Measurements from ENCODE around the gene ZNG1A. TPM values are rescaled to one million over a fixed set of nuclear protein-coding genes. Genes with fewer than 3 reads are reported as not detected.
"Not testable (repeated sequence)": the region's sequence is repeated elsewhere in the genome, so short reads cannot be mapped to it uniquely, and the experiment has no call there.

ZNG1A gene
- total RNA-seq: 17.7 and 23.4 TPM in 2 replicates
- 25.6 and 32.3 TPM in 2 replicates for polyA plus RNA-seq
- polyA plus RNA-seq (2012): 23.4 and 23.8 TPM in 2 replicates
- polyA minus RNA-seq (ENCODE audit: low replicate concordance): 1.1 and 1.5 TPM in 2 replicates

DNA sequence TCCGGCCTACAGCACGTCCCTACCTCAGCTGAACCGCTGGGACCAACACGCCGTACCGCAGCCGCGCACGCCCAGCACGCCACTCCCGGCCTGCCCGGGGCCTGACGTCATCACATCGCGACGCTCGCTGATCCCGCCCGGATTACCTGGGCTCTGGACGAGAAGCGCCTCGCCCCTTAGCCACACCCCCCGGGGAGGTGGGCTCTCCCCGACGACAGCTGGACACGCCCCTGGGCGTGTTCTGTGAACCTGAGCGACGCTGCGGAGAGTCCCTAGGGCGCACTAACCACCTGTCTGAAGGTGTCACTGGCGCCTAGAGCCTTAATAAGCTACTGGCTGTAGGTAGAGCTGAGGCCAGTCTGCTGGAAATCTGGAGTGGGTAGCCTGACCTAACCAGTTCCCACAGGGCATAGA lies at the start of gene ZNG1A:
Gene ZNG1A, minus strand, starts transcription at position 87 of the 414 bp plus-strand sequence. CDS start 87 bp downstream, outside the sequence.
- H3K36me3 ChIP-seq (ENCODE audit: control insufficient read depth, insufficient read depth, low read length); H3K27me3 ChIP-seq (ENCODE audit: control insufficient read depth, insufficient read depth, low read length); H3K9me3 ChIP-seq (ENCODE audit: control insufficient read depth, insufficient read depth, low read depth, low read length); H3K4me1 ChIP-seq (ENCODE audit: control insufficient read depth, extremely low read depth, insufficient read depth, low read length); H3K79me2 ChIP-seq (ENCODE audit: control insufficient read depth, insufficient read depth, low read length); H3K27ac ChIP-seq (ENCODE audit: insufficient read depth, low read length); H4K20me1 ChIP-seq (ENCODE audit: control insufficient read depth, extremely low read depth, insufficient read depth, low read length): not testable (repeated sequence)
- peak within 1 kb of the TSS; percentile 74 for H2AFZ ChIP-seq (ENCODE audit: low read length)
- H3K9ac ChIP-seq (ENCODE audit: insufficient read depth, low read length): peak within 1 kb of the TSS; percentile 7
- peak within 1 kb of the TSS; percentile 26 to 76 (median 52) for H3K4me3 ChIP-seq (replicated peaks in 1 of 4; ENCODE audit: control extremely low read depth in 1 of 4, insufficient read depth in 1 of 4, low read depth in 3 of 4, low read length in 4 of 4)
- peak within 1 kb of the TSS; percentile 71 for H3K4me2 ChIP-seq (ENCODE audit: extremely low read depth, insufficient read depth, low read length)
- DNase-seq (ENCODE audit: low read depth in 2 of 2): peak; percentile 50 to 68

DNA sequence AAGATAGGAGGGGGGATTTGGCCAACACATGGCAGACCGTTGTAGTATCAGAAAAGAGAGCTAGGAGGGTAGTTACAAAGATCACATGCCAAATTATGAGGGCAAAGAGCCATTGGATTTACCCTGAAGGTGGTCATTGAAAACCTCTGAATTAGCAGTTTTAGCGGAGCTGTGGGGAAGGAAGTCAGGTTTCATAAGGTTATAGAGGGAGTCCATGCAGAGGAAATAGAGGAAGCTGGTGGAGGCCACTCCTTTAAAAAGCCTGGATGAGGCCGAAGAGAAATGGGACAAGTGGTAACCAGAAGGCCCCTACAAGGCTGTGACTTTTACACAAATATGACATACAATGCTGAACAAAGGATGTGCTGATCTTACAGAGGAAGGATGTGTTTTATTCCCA lies 49.0 kb upstream of the ZNG1A start:
- Histone ChIP-seq H3K36me3 (ENCODE audit: control insufficient read depth, insufficient read depth, low read length) (no peaks in the 10 kb centered on the region), H2AFZ (ENCODE audit: low read length) (no peak overlapping the region), H3K4me2 (ENCODE audit: extremely low read depth, insufficient read depth, low read length) (no peak overlapping the region), H3K9me3 (ENCODE audit: control insufficient read depth, insufficient read depth, low read depth, low read length) (no peaks in the 10 kb centered on the region), H3K27me3 (ENCODE audit: control insufficient read depth, insufficient read depth, low read length) (no peaks in the 10 kb centered on the region), H4K20me1 (ENCODE audit: control insufficient read depth, extremely low read depth, insufficient read depth, low read length) (no peaks in the 10 kb centered on the region), H3K9ac (ENCODE audit: insufficient read depth, low read length) (no peak overlapping the region), H3K27ac (ENCODE audit: insufficient read depth, low read length) (no peak overlapping the region), H3K79me2 (ENCODE audit: control insufficient read depth, insufficient read depth, low read length) (no peaks in the 10 kb centered on the region), H3K4me1 (ENCODE audit: control insufficient read depth, extremely low read depth, insufficient read depth, low read length) (no peaks in the 10 kb centered on the region), H3K4me3 (replicated peaks in 1 of 4; ENCODE audit: control extremely low read depth in 1 of 4, insufficient read depth in 1 of 4, low read depth in 3 of 4, low read length in 4 of 4) (no peak overlapping the region)
- DNase-seq (ENCODE audit: low read depth in 2 of 2): no peak
- TF ChIP-seq, protein P1, sequence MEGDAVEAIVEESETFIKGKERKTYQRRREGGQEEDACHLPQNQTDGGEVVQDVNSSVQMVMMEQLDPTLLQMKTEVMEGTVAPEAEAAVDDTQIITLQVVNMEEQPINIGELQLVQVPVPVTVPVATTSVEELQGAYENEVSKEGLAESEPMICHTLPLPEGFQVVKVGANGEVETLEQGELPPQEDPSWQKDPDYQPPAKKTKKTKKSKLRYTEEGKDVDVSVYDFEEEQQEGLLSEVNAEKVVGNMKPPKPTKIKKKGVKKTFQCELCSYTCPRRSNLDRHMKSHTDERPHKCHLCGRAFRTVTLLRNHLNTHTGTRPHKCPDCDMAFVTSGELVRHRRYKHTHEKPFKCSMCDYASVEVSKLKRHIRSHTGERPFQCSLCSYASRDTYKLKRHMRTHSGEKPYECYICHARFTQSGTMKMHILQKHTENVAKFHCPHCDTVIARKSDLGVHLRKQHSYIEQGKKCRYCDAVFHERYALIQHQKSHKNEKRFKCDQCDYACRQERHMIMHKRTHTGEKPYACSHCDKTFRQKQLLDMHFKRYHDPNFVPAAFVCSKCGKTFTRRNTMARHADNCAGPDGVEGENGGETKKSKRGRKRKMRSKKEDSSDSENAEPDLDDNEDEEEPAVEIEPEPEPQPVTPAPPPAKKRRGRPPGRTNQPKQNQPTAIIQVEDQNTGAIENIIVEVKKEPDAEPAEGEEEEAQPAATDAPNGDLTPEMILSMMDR (conservative IDR thresholded peaks at IDR 0.05 in 1 of 2, IDR thresholded peaks at IDR 0.05 in 1 of 2; ENCODE audit: low read depth in 1 of 2, low read length in 2 of 2): no peak

DNA sequence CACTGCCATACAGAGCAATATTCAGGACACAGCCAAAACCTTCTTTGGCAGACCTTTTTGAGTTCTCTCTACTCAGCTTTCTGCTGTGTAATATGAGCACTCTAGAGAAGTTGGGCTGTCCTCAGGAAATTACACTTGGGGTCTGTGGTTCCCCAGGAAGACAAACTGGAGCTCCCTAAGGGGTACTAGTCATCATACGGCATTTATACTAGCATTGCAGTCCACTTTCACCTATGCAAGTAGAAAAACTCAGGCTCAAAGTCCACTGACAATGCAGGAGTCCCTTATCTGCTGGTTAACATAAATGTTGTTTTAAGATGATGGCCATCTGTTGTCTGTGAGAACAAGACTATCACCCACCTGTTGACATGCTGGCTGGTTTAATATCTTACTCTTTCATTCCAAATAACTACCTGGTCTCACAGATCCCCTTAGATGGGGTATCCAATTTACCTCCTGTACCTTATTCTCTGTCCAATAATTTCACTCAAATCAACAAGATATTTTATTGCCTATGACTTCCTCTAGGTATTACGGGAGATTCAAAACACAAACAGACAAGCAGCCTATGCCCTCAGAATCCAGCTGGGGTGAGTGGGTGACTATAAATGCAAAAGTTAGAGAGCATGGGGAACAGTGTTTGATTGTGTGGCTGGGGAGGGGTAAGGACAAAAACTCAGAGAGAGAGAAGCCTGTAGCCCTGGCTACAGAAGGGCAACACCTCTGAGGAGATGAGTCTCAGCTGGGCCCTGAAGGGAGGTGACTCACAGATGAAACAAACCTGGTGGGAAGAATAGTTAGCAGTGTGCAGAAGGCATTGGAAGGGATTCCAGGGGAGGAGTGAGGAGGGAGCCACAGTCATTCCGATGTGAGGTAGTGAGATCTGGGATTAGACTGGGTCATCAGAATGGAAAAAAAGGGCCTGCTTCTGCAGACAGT lies 46.0 kb upstream of the ZNG1A start:
- Histone ChIP-seq H3K9me3 (ENCODE audit: control insufficient read depth, insufficient read depth, low read depth, low read length) (no peaks in the 10 kb centered on the region), H3K27ac (ENCODE audit: insufficient read depth, low read length) (no peak overlapping the region), H3K9ac (ENCODE audit: insufficient read depth, low read length) (no peak overlapping the region), H3K79me2 (ENCODE audit: control insufficient read depth, insufficient read depth, low read length) (no peaks in the 10 kb centered on the region), H3K4me2 (ENCODE audit: extremely low read depth, insufficient read depth, low read length) (no peak overlapping the region), H3K36me3 (ENCODE audit: control insufficient read depth, insufficient read depth, low read length) (no peaks in the 10 kb centered on the region), H3K27me3 (ENCODE audit: control insufficient read depth, insufficient read depth, low read length) (no peaks in the 10 kb centered on the region), H3K4me3 (replicated peaks in 1 of 4; ENCODE audit: control extremely low read depth in 1 of 4, insufficient read depth in 1 of 4, low read depth in 3 of 4, low read length in 4 of 4) (no peak overlapping the region), H3K4me1 (ENCODE audit: control insufficient read depth, extremely low read depth, insufficient read depth, low read length) (no peaks in the 10 kb centered on the region), H2AFZ (ENCODE audit: low read length) (no peak overlapping the region), H4K20me1 (ENCODE audit: control insufficient read depth, extremely low read depth, insufficient read depth, low read length) (no peaks in the 10 kb centered on the region)
- no peak for DNase-seq (ENCODE audit: low read depth in 2 of 2)
- TF ChIP-seq, protein P1 (conservative IDR thresholded peaks at IDR 0.05 in 1 of 2, IDR thresholded peaks at IDR 0.05 in 1 of 2; ENCODE audit: low read depth in 1 of 2, low read length in 2 of 2): no peak
- TF ChIP-seq EZH2 (IDR thresholded peaks at IDR 0.05; ENCODE audit: low read length, missing control alignments): no peak

All from fibroblast of lung (primary cell).